Calu3 (cell line): ENCODE data around the gene AQP11. TPM values are rescaled to one million over a fixed set of nuclear protein-coding genes. Genes with fewer than 3 reads are reported as not detected.

Experiments
- Bru-seq: library from RNA; stranded (reverse); fragments of 400-500 nt; gene quantifications from one replicate; lab custom pipeline; 2021; lab: Mats Ljungman, UMichigan
- BruChase-seq, 2 experiments: library from RNA; stranded (reverse); fragments of 400-500 nt; gene quantifications; one replicate each; lab custom pipeline; 2021; lab: Mats Ljungman, UMichigan
- BruUV-seq: library from RNA; stranded (reverse); fragments of 400-500 nt; replicated peaks from 2 replicates; lab custom pipeline; 2021; lab: Mats Ljungman, UMichigan
- CTCF ChIA-PET: fragments of 300-600 bp; sonication (Branson Sonifier 250); formaldehyde crosslinking; loops from one replicate; lab custom pipeline; 2022; ENCODE audit warnings: antibody characterized with exemption; lab: Charles Lee
- DNase-seq: peaks from one replicate; pipeline ENCODE4 v3.0.0; 2022
- H3K27ac Mint-ChIP-seq: one replicate; pipeline ENCODE4 v1.8.0; 2022; ENCODE audit warnings: mixed read lengths; ENCODE audit not compliant: unreplicated experiment
- H3K27me3 Mint-ChIP-seq: one replicate; pipeline ENCODE4 v1.8.0; 2022; ENCODE audit warnings: mixed read lengths; ENCODE audit not compliant: unreplicated experiment
- H3K36me3 Mint-ChIP-seq: one replicate; pipeline ENCODE4 v1.8.0; 2022; ENCODE audit warnings: mild to moderate bottlenecking, moderate library complexity, mixed read lengths; ENCODE audit not compliant: insufficient read depth, unreplicated experiment
- H3K4me1 Mint-ChIP-seq: one replicate; pipeline ENCODE4 v1.8.0; 2022; ENCODE audit warnings: mild to moderate bottlenecking, low read depth, mixed read lengths; ENCODE audit not compliant: unreplicated experiment
- H3K4me3 Mint-ChIP-seq: one replicate; pipeline ENCODE4 v1.8.0; 2022; ENCODE audit warnings: mild to moderate bottlenecking, low read depth, moderate library complexity, mixed read lengths; ENCODE audit not compliant: unreplicated experiment
- H3K9me3 Mint-ChIP-seq: one replicate; pipeline ENCODE4 v1.8.0; 2022; ENCODE audit warnings: low read depth, mixed read lengths; ENCODE audit not compliant: unreplicated experiment
- CTCF ChIP-seq: fragments of 200-600 bp; IDR thresholded peaks from one replicate; pipeline ENCODE4 v1.8.0; 2022; ENCODE audit warnings: antibody characterized with exemption; ENCODE audit not compliant: unreplicated experiment
- intact Hi-C: fragments of 100-400 bp; cut with micrococcal nuclease; formaldehyde crosslinking; loops from one replicate; pipeline ENCODE4 v1.10.0; 2022; ENCODE audit not compliant: unreplicated experiment
- long read RNA-seq: library from polyadenylated mRNA; stranded (forward); transcript quantifications from one replicate; pipeline ENCODE4 v2.0.0, GENCODE V29; 2022
- total RNA-seq: library from RNA; stranded (reverse); gene quantifications from 2 replicates; pipeline ENCODE4 v1.2.3, GENCODE V29; 2022

Gene AQP11, protein sequence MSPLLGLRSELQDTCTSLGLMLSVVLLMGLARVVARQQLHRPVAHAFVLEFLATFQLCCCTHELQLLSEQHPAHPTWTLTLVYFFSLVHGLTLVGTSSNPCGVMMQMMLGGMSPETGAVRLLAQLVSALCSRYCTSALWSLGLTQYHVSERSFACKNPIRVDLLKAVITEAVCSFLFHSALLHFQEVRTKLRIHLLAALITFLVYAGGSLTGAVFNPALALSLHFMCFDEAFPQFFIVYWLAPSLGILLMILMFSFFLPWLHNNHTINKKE
- total RNA-seq = 1.2 and 1.4 TPM in 2 replicates
- percentile 37 among the genes with signal in this experiment for Bru-seq, nascent RNA
- BruChase-seq, experiment 1, labeled RNA remaining after a 6-hour chase = percentile 30 among the genes with signal in this experiment
- percentile 35 among the genes with signal in this experiment for BruChase-seq, experiment 2, labeled RNA remaining after a 2-hour chase
- long read RNA-seq, partial matches to known transcripts = 0 of 6 reads
- long read RNA-seq, other reads (novel, unspliced or antisense) = 4 of 6 reads

- CTCF ChIA-PET = interaction anchor here (0.6 to 1.2 kb wide), 5 partner anchors 11 to 143 kb away, joined by 3 to 7 read pairs (median 4); no protein-coding TSS in a partner anchor
Measured at GRCh38 chr11:77589521-77590193, at the start of gene AQP11. AQP11 (plus strand) TSS chr11:77589953; CDS start chr11:77589993, 40 bp downstream.

DNA sequence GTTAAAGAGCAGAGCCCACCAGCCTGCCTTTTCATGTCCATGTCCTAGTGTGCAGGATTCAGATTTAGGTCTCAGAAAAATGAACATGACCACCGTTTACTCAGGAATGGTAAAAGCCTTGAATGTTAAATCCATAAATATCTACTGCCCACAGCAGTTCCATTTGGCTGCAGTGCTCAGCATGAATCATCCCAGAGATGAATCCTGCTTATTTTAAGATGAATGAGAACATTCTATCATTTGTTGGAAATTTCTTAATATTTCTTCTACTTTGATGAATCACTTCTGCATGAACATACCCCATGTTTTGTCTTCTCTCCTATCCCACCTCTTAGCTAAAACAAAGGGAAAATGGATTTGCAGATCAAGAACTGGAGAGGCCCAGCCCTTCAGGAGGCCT is 47.5 kb upstream of the AQP11 start:
- TF ChIP-seq CTCF = no peak
- Mint-ChIP-seq H3K4me3 (no peak overlapping the region), H3K36me3 (no peaks in the 10 kb centered on the region), H3K27me3 (no peaks in the 10 kb centered on the region), H3K27ac (no peak overlapping the region), H3K9me3 (peaks cover 3% of the 10 kb centered on the region), H3K4me1 (no peaks in the 10 kb centered on the region)
- BruUV-seq = no TSS peak
- intact Hi-C loops = loop anchor here (10.0 kb wide), 1 partner anchor 127 kb away; no protein-coding TSS in a partner anchor
- CTCF ChIA-PET = interaction anchor here (0.6 kb wide), 1 partner anchor 175 kb away, joined by 3 read pairs; no protein-coding TSS in a partner anchor
- no peak for DNase-seq

More at GRCh38 chr11:77589521-77590193, at the start of gene AQP11:
- Mint-ChIP-seq H3K36me3 (peaks cover 37% of the 10 kb centered on the region), H3K27ac (peak within 1 kb of the TSS; percentile 79), H3K4me3 (peak within 1 kb of the TSS; percentile 94), H3K4me1 (peaks cover 6% of the 10 kb centered on the region), H3K27me3 (no peaks in the 10 kb centered on the region), H3K9me3 (no peaks in the 10 kb centered on the region)
- peak; percentile 89 for DNase-seq
- no peak for TF ChIP-seq CTCF
- BruUV-seq = no TSS peak
- intact Hi-C loops = no loop called here

- no peaks in the 10 kb centered on the region for H3K36me3 Mint-ChIP-seq
- CTCF ChIA-PET = interaction anchor here (0.9 to 1.9 kb wide), 5 partner anchors 72 to 356 kb away, joined by 4 to 13 read pairs (median 8); no protein-coding TSS in a partner anchor
Measured at GRCh38 chr11:77547047-77547836, 42.5 kb upstream of the AQP11 start.

More at GRCh38 chr11:77547047-77547836, 42.5 kb upstream of the AQP11 start:
- intact Hi-C loops = loop anchor here (10.0 kb wide), 1 partner anchor 132 kb away; no protein-coding TSS in a partner anchor
- no TSS peak for BruUV-seq
- no peak overlapping the region for H3K4me3 Mint-ChIP-seq
- H3K9me3 Mint-ChIP-seq = no peaks in the 10 kb centered on the region
- peaks cover 11% of the 10 kb centered on the region for H3K4me1 Mint-ChIP-seq
- TF ChIP-seq CTCF = no peak
- no peak overlapping the region for H3K27ac Mint-ChIP-seq
- no peak for DNase-seq
- no peaks in the 10 kb centered on the region for H3K27me3 Mint-ChIP-seq
